ENCODE measurements around the gene GLT8D1. TPM values are rescaled to one million over a fixed set of nuclear protein-coding genes. Genes with fewer than 3 reads are reported as not detected.

Gene GLT8D1
- total and polyA plus RNA-seq, 2 experiments from 2014 or later = 149 to 151 TPM

DNA sequence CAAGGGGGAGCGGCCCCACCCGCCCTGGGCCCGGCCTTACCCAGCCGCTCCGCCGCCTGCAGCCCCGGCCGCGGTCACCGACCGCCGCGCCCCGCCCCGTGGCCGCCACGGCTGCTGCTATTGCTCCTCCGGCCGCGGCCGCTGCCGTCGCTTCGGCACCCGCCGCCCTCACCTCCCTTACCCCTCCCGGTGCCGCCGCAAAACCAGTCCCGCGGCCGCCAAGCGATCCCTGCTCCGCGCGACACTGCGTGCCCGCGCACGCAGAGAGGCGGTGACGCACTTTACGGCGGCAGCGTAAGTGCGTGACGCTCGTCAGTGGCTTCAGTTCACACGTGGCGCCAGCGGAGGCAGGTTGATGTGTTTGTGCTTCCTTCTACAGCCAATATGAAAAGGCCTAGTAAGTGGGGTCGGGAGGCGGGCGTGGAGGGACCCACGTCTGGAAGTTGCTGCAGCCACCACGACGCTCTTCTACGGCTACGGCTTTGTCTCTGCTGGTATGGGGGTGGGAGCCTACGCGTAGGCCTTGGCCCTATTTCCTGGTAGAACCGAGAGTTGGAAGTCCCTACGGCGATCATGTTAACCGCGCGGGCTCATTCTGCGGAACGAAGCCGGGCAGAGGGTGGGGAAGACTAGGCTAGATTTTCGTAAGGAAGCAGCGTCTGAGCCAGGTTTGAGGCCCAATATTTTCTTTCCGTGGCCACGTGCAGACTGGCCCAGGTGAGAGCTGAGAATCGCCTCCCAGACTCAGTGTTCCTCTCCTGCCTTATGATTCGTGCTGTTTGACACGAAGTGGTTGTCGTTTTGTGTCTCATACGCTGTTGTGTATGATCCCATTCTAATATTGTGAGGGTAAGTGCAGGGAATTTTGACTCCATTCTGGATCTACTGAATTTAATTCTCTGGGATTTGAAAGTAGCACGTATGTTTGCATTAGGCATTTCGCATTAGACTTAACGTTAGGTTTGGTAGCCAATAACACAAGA is 19.6 kb downstream of the GLT8D1 start, which contains the start of the genes GNL3 and PBRM1:
TSS of gene GNL3 (plus strand) at position 324 of the 983 bp plus-strand sequence. CDS start at position 385, 61 bp downstream.
TSS of gene PBRM1 (minus strand) at position 205 of the 983 bp plus-strand sequence.
- H3K79me2 ChIP-seq (ENCODE audit: insufficient read depth) = peaks cover 95% of the 10 kb centered on the region
- peaks cover 41% of the 10 kb centered on the region for H3K4me1 ChIP-seq (ENCODE audit: insufficient read depth)
- no peaks in the 10 kb centered on the region for H3K9me2 ChIP-seq (ENCODE audit: insufficient read depth)
- no peaks in the 10 kb centered on the region for H3K27me3 ChIP-seq (replicated peaks; ENCODE audit: insufficient read depth)
- TF ChIP-seq EZH2 (IDR thresholded peaks at IDR 0.05; ENCODE audit: insufficient read depth, poor library complexity, severe bottlenecking) = no peak
- no peak for TF ChIP-seq EZH2phosphoT487 (IDR thresholded peaks at IDR 0.05; ENCODE audit: insufficient read depth, low read depth)
- peaks cover 51% of the 10 kb centered on the region for H3F3A ChIP-seq (ENCODE audit: insufficient read depth)
- H3K36me3 ChIP-seq (ENCODE audit: low read depth) = peaks cover 43% of the 10 kb centered on the region
- peak; percentile 99 for DNase-seq
- no peaks in the 10 kb centered on the region for H3K9me3 ChIP-seq (ENCODE audit: low read depth)
- H3K4me2 ChIP-seq (ENCODE audit: unreplicated experiment) = peak within 1 kb of the TSS; percentile 98
- H2AFZ ChIP-seq = peak within 1 kb of the TSS; percentile 64
- in situ Hi-C loops (cut with MboI) = no loop called here
- H4K20me1 ChIP-seq (ENCODE audit: insufficient read depth) = no peaks in the 10 kb centered on the region
- H3K27ac ChIP-seq = peak within 1 kb of the TSS; percentile 90
- WGBS, 2 experiments (ENCODE audit: low coverage in 1 of 2, low lambda C conversion rate in 2 of 2, missing lambda C conversion rate in 2 of 2) = 1% methylated on average over 75 to 76 of the region's 82 CpGs
- peak within 1 kb of the TSS; percentile 96 for H3K9ac ChIP-seq
- H3K4me3 ChIP-seq = peak within 1 kb of the TSS; percentile 90

DNA sequence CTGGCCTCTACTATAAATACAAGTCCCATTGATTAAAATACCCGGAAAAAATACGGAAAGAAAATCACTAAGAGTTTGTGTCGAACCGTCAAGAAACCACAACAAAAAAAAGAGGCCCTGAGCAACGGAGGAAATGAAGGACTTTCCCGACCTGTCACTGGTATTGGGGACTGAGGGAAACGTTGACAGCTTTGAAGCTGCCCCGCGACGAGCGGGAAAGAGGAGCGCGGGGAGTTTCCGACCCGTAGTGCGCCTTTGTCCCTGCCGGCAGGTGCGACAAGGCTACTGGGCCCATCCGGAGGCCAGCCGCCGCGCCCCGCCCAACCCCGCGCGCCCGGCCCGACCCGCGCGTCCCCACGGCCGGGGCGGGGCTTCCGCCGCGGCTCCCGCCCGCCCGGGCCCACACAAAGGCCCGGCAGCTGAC is 20.3 kb downstream of the GLT8D1 start:
- H3K9ac ChIP-seq = peak overlapping the region; percentile 96
- in situ Hi-C loops (cut with MboI) = no loop called here
- TF ChIP-seq EZH2phosphoT487 (IDR thresholded peaks at IDR 0.05; ENCODE audit: insufficient read depth, low read depth) (no peak), EZH2 (IDR thresholded peaks at IDR 0.05; ENCODE audit: insufficient read depth, poor library complexity, severe bottlenecking) (no peak)
- H3K79me2 ChIP-seq (ENCODE audit: insufficient read depth) = peaks cover 95% of the 10 kb centered on the region
- peak overlapping the region; percentile 64 for H2AFZ ChIP-seq
- H4K20me1 ChIP-seq (ENCODE audit: insufficient read depth) = no peaks in the 10 kb centered on the region
- peak overlapping the region; percentile 90 for H3K27ac ChIP-seq
- peaks cover 44% of the 10 kb centered on the region for H3F3A ChIP-seq (ENCODE audit: insufficient read depth)
- H3K4me2 ChIP-seq (ENCODE audit: unreplicated experiment) = peak overlapping the region; percentile 98
- H3K27me3 ChIP-seq (replicated peaks; ENCODE audit: insufficient read depth) = no peaks in the 10 kb centered on the region
- peak overlapping the region; percentile 90 for H3K4me3 ChIP-seq
- H3K9me2 ChIP-seq (ENCODE audit: insufficient read depth) = no peaks in the 10 kb centered on the region
- H3K9me3 ChIP-seq (ENCODE audit: low read depth) = no peaks in the 10 kb centered on the region
- WGBS, 2 experiments (ENCODE audit: low coverage in 1 of 2, low lambda C conversion rate in 2 of 2, missing lambda C conversion rate in 2 of 2) = 1 to 2% methylated on average over 23 to 24 of the region's 41 CpGs
- peaks cover 39% of the 10 kb centered on the region for H3K36me3 ChIP-seq (ENCODE audit: low read depth)
- peak; percentile 91 for DNase-seq
- H3K4me1 ChIP-seq (ENCODE audit: insufficient read depth) = peaks cover 41% of the 10 kb centered on the region

DNA sequence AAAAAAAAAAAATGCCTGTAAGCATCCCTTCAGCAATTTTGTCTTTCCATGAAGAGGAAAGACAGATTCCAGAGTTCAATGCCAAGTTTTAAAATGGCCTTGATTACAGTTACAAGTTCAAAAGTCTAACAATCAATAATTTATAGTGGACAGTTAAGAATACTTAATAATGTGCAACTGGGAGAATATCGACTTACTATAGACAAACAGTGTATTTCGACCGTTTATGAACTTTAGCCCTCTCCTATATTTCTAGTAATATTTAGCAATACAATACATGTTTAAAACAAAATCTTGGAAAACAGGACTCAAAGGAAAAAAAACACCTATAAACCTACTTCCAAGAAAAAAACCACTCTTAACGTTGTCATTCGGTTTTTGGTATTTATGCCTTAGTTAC is 21.4 kb downstream of the GLT8D1 start:
- peak overlapping the region; percentile 98 for H3K4me2 ChIP-seq (ENCODE audit: unreplicated experiment)
- 41 to 43% methylated on average over 5 of the region's 5 CpGs for WGBS, 2 experiments (ENCODE audit: low coverage in 1 of 2, low lambda C conversion rate in 2 of 2, missing lambda C conversion rate in 2 of 2)

DNA sequence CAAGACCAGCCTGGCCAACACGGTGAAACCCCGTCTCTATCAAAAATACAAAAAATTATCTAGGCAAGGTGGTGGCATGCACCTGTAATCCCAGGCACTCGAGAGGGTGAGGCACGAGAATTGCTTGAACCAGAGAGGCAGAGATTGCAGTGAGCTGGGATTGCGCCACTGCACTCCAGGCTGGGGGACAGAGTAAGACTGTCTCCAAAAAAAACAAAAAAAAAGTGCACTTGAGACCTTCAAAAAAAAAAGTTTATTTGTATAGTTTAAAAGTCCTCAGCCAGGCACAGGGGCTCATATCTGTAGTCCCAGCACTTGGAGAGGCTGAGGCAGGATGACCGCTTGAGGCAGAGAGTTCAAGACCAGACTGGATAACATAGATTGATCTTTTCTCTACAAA is 22.0 kb downstream of the GLT8D1 start:
- no peak overlapping the region for H3K4me2 ChIP-seq (ENCODE audit: unreplicated experiment)
- H3K9me3 ChIP-seq (ENCODE audit: low read depth) = no peaks in the 10 kb centered on the region
- H3K9me2 ChIP-seq (ENCODE audit: insufficient read depth) = no peaks in the 10 kb centered on the region
- H2AFZ ChIP-seq = no peak overlapping the region
- peak overlapping the region; percentile 96; the same call in 1 of the 2 replicates for H3K9ac ChIP-seq
- 83 to 84% methylated on average over 6 of the region's 6 CpGs for WGBS, 2 experiments (ENCODE audit: low coverage in 1 of 2, low lambda C conversion rate in 2 of 2, missing lambda C conversion rate in 2 of 2)
- no peak overlapping the region for H3K27ac ChIP-seq
- H3K4me3 ChIP-seq = no peak overlapping the region
- H3F3A ChIP-seq (ENCODE audit: insufficient read depth) = peaks cover 27% of the 10 kb centered on the region
- H3K27me3 ChIP-seq (replicated peaks; ENCODE audit: insufficient read depth) = no peaks in the 10 kb centered on the region
- DNase-seq = no peak
- in situ Hi-C loops (cut with MboI) = no loop called here
- peaks cover 55% of the 10 kb centered on the region for H3K4me1 ChIP-seq (ENCODE audit: insufficient read depth)
- TF ChIP-seq EZH2 (IDR thresholded peaks at IDR 0.05; ENCODE audit: insufficient read depth, poor library complexity, severe bottlenecking) = no peak
- no peak for TF ChIP-seq EZH2phosphoT487 (IDR thresholded peaks at IDR 0.05; ENCODE audit: insufficient read depth, low read depth)
- H3K36me3 ChIP-seq (ENCODE audit: low read depth) = peaks cover 34% of the 10 kb centered on the region
- H4K20me1 ChIP-seq (ENCODE audit: insufficient read depth) = no peaks in the 10 kb centered on the region
- peaks cover 95% of the 10 kb centered on the region for H3K79me2 ChIP-seq (ENCODE audit: insufficient read depth)

More for the DNA sequence above, 21.4 kb downstream of the GLT8D1 start:
- Histone ChIP-seq H3F3A (ENCODE audit: insufficient read depth) (peaks cover 33% of the 10 kb centered on the region), H4K20me1 (ENCODE audit: insufficient read depth) (no peaks in the 10 kb centered on the region), H3K9ac (peak overlapping the region; percentile 96), H3K79me2 (ENCODE audit: insufficient read depth) (peaks cover 95% of the 10 kb centered on the region), H3K36me3 (ENCODE audit: low read depth) (peaks cover 34% of the 10 kb centered on the region), H3K9me3 (ENCODE audit: low read depth) (no peaks in the 10 kb centered on the region), H3K9me2 (ENCODE audit: insufficient read depth) (no peaks in the 10 kb centered on the region), H3K27me3 (replicated peaks; ENCODE audit: insufficient read depth) (no peaks in the 10 kb centered on the region), H2AFZ (no peak overlapping the region), H3K27ac (peak overlapping the region; percentile 90), H3K4me1 (ENCODE audit: insufficient read depth) (peaks cover 50% of the 10 kb centered on the region), H3K4me3 (peak overlapping the region; percentile 90)
- DNase-seq = no peak
- in situ Hi-C loops (cut with MboI) = no loop called here
- TF ChIP-seq EZH2phosphoT487 (IDR thresholded peaks at IDR 0.05; ENCODE audit: insufficient read depth, low read depth) = no peak
- TF ChIP-seq EZH2 (IDR thresholded peaks at IDR 0.05; ENCODE audit: insufficient read depth, poor library complexity, severe bottlenecking) = no peak
